Lower leg skin (tissue), 4 donors: Measurements from ENCODE around the gene NPDC1. TPM values are rescaled to one million over a fixed set of nuclear protein-coding genes. Genes with fewer than 3 reads are reported as not detected.

Experiments used
- DNase-seq, 2 donors: peaks; one replicate each; pipeline ENCODE4 v3.0.0-alpha.2; 2019; ENCODE audit warnings: low spot score in 2 of 2
- H3K4me3 ChIP-seq: fragments of 200-600 bp; sonication (generic); 2 replicates; pipeline ENCODE4 v1.5.1; 2017; ENCODE audit warnings: mild to moderate bottlenecking, low read depth; ENCODE audit not compliant: poor library complexity, severe bottlenecking
- POLR2A ChIP-seq, 2 donors: fragments of 450-650 bp; IDR thresholded peaks; one replicate each; pipeline ENCODE4 v1.6.1; 2016 to 2017; ENCODE audit warnings: antibody characterized with exemption in 2 of 2, mild to moderate bottlenecking in 1 of 2, moderate library complexity in 1 of 2
- WGBS, 2 donors: methylation state at CpG; one replicate each; pipeline ENCODE4 v1.1.5; 2018; 5-methylcytosine and 5-hydroxymethylcytosine counted together
- intact Hi-C: fragments of 100-400 bp; cut with DNase I; formaldehyde crosslinking; loops from one replicate; pipeline ENCODE4 v1.15.0; 2023; ENCODE audit warnings: low total_unique reads
- total RNA-seq, 4 donors: library from RNA; depleted of rRNA; stranded (reverse); fragments of >200 nt; gene quantifications; one replicate each; pipeline ENCODE4 v1.1.0, GENCODE V29; 2016
- TF ChIP-seq, protein P1 (sequence below), 3 donors: fragments of 450-650 bp; IDR thresholded peaks; one replicate each; pipeline ENCODE4 v1.5.1; 2016; ENCODE audit warnings: antibody characterized with exemption in 3 of 3, mild to moderate bottlenecking in 3 of 3, moderate library complexity in 2 of 3

Gene NPDC1
- total RNA-seq, 4 donors from 2014 or later = 29.1 to 63.9 (median 56.1) TPM

- 82 to 93% methylated on average over 5 of the region's 5 CpGs for WGBS, 2 donors
- TF ChIP-seq, protein P1, sequence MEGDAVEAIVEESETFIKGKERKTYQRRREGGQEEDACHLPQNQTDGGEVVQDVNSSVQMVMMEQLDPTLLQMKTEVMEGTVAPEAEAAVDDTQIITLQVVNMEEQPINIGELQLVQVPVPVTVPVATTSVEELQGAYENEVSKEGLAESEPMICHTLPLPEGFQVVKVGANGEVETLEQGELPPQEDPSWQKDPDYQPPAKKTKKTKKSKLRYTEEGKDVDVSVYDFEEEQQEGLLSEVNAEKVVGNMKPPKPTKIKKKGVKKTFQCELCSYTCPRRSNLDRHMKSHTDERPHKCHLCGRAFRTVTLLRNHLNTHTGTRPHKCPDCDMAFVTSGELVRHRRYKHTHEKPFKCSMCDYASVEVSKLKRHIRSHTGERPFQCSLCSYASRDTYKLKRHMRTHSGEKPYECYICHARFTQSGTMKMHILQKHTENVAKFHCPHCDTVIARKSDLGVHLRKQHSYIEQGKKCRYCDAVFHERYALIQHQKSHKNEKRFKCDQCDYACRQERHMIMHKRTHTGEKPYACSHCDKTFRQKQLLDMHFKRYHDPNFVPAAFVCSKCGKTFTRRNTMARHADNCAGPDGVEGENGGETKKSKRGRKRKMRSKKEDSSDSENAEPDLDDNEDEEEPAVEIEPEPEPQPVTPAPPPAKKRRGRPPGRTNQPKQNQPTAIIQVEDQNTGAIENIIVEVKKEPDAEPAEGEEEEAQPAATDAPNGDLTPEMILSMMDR (IDR thresholded peaks at IDR 0.05) = no peak
- no peak for TF ChIP-seq POLR2A (IDR thresholded peaks at IDR 0.05)
- intact Hi-C loops = no loop called here
- H3K4me3 ChIP-seq = no peak overlapping the region
- DNase-seq = no peak
These were observed 4.6 kb upstream of the NPDC1 start for GRCh38 chr9:137050570-137050969.

GRCh38 chr9:137049544-137050449, 3.8 kb upstream of the NPDC1 start:
- DNase-seq = no peak
- 54 to 56% methylated on average over 34 to 38 of the region's 38 CpGs for WGBS, 2 donors
- TF ChIP-seq POLR2A (IDR thresholded peaks at IDR 0.05) = no peak
- TF ChIP-seq, protein P1 (IDR thresholded peaks at IDR 0.05) = no peak
- intact Hi-C loops = no loop called here
- H3K4me3 ChIP-seq = no peak overlapping the region

DNA sequence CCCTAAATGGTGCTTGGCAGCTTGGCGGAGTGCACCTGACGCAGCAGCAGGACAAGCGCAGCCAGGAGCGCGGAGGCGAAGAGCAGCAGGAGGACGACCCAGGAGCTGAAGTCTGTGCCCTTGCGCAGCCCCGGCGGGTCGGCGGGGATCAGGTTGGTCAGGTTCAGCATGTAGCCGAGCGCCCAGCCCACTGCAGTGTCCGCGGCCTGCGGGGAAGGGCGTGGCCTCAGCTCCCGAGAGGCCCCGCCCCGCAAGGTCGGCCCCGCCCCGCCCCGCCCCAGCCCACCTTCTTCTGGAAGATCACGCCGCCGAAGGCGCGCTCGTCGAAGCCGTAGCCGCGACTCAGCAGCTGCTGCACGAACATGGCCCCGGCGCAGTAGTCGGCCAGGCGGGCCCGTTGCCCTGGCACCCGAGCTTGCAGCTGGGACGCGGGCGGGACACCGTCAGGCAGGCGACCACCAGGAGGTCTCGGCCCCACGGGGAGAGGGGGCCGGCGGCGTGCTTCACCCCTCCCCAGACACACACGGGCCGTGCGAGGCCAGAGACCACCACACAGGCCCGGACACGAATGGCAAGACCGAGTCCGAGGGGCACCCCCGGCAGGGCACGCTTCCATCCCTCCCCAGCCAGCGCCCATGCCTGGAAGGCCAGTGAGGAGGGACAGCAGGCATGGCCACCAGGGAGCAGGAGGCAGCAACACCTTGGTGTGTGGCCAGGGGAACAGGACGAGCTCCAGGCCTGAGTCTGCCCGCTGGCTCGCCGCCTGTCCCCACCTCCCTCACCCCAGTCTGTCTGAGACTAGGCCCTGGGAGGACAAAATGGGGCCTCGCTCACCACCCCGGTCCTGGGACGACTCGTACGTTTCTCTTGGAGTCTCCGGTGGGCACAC, 2.9 kb upstream of the NPDC1 start:
- H3K4me3 ChIP-seq = no peak overlapping the region
- DNase-seq = no peak
- 29 to 50% methylated on average over 34 to 69 of the region's 72 CpGs for WGBS, 2 donors

DNA sequence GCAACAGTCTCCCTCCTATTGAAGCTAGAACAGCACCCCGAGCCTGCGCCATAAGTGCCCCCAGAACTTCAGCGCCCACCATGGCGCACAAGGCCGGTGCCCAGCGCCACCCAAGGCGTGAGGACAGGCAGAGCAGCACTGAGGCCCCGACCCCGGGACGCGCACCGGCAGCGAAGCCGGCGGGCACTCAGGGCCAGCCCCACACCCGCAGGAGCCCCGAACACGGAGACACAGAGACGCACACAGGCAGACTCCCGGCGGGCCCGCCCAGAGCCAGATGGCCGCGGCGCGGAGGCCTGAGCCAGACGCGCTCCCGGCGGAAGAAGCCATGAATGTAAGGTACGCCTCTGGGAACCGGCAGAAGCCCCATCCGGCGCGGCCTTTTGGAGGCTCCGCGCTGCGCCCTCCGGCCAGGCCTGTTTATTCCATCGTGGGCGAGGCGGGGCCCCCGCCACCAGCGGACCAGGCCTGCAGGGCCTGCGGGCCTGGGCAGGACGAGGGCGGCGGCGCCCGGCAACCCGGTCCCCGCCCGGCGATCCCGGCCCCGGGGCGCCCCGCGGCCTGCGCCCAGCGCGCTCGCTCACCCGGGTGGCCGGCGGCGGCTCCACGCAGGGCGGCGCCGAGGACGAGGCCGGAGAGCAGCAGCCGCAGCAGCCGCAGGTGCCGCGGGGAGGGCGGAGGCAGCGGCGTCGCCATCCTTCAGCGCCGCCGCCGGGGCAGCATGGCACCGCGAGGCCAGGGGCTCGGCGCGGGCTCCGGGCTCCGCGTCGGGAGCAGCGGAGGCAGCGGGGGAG, 486 bp downstream of the NPDC1 start:
- intact Hi-C loops = no loop called here
- no peak for DNase-seq
- H3K4me3 ChIP-seq = peak overlapping the region; percentile 44
- no peak for TF ChIP-seq POLR2A (IDR thresholded peaks at IDR 0.05)
- TF ChIP-seq, protein P1 (IDR thresholded peaks at IDR 0.05) = no peak
- WGBS, 2 donors = 0 to 6% methylated on average over 20 to 57 of the region's 96 CpGs

More for the DNA sequence above, 2.9 kb upstream of the NPDC1 start:
- intact Hi-C loops = no loop called here
- TF ChIP-seq, protein P1 (IDR thresholded peaks at IDR 0.05) = no peak
- no peak for TF ChIP-seq POLR2A (IDR thresholded peaks at IDR 0.05)

GRCh38 chr9:137044502-137045177, 1.3 kb downstream of the NPDC1 start:
- TF ChIP-seq, protein P1 (IDR thresholded peaks at IDR 0.05) = no peak
- no peak for TF ChIP-seq POLR2A (IDR thresholded peaks at IDR 0.05)
- intact Hi-C loops = no loop called here
- H3K4me3 ChIP-seq = peak overlapping the region; percentile 28
- DNase-seq = no peak
- 20% methylated on average over 17 of the region's 18 CpGs for WGBS, 2 donors
